ENCODE data around the gene DERL3. TPM values are rescaled to one million over a fixed set of nuclear protein-coding genes. Genes with fewer than 3 reads are reported as not detected.
A peak's percentile ranks its signal among the peaks of the same experiment; 100 is the strongest.
"Not testable (repeated sequence)": the region's sequence is repeated elsewhere in the genome, so short reads cannot be mapped to it uniquely, and the experiment has no call there.

DERL3 gene
- not detected in 2 replicates for total RNA-seq (2014; rRNA removed; shearing (Covaris generic))

GRCh38 chr22:23838681-23839468 is at the start of gene DERL3:
DERL3 (minus strand) TSS chr22:23839006; CDS start chr22:23838987, 19 bp downstream.
- in situ Hi-C loops (cut with HindIII; ENCODE audit: low sequenced_read_pairs), result no loop called here
- DNase-seq (ENCODE audit: low spot score), result peak; percentile 96

DNA sequence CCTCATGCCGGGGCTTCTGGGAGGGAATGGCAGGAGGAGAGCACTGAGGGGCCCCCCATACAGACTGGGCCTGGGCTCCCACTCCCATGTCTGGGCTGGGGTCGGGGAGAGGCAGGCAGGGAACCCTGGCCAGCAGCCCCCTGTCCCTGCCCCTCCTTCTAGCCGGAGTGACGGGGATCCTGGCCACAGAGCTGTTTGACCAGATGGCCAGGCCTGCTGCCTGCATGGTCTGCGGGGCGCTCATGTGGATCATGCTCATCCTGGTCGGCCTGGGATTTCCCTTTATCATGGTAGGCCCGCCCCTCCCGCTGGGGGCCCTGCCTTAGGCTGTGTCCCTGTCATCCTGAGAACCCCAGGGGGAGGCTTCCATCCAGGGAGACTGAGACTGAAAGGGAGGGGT is 45.3 kb upstream of the DERL3 start:
- in situ Hi-C loops (cut with HindIII; ENCODE audit: low sequenced_read_pairs), result no loop called here
- DNase-seq (ENCODE audit: low spot score), result peak; percentile 73

DNA sequence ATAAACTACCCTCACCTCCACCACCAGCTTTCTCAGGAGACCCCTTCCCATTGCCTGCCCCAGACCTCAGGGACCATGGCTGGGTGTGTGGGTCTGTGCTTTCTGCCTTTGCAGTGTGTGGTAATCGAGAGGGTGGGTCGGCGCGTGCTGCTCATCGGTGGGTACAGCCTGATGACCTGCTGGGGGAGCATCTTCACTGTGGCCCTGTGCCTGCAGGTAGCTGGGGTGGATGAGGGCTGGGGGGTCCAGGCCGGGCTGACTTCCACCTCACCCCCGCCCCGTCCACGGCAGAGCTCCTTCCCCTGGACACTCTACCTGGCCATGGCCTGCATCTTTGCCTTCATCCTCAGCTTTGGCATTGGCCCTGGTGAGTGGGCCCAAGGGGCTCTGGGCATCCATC is 44.9 kb upstream of the DERL3 start:
- in situ Hi-C loops (cut with HindIII; ENCODE audit: low sequenced_read_pairs), result no loop called here
- DNase-seq (ENCODE audit: low spot score), result no peak

DNA sequence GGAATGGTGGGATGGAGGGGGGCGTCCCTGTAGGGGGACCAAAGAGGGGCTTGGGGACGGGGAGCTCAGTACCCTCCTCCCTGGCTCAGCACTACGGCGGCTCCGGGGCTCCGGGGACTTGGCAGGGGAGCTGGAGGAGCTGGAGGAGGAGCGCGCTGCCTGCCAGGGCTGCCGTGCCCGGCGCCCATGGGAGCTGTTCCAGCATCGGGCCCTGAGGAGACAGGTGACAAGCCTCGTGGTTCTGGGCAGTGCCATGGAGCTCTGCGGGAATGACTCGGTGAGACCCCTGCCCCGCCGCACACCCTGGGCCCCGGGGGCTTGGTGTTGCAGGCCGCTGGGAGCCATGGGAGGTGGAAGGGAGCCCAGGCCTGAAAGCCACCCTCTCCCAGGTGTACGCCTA is 43.6 kb upstream of the DERL3 start:
- in situ Hi-C loops (cut with HindIII; ENCODE audit: low sequenced_read_pairs), result no loop called here

DNA sequence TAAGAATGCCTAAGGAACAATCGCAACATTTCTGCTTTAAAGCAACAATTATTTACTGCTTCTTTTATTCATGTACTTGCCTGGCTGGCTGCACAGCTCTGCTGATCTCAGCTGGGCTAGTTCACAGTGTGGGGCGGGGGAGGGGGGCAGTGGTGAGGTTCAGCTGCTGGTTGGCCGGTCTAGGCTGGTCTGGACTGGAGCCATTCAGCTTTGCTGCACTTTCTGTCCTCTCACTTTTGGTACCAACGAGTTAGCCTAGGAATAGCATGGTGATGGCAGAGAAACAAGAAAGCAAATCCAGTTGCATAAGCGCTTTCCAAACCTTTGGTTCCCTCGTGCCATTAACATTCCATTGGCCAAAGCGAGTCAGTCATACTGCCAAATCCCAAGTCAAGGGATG is 39.4 kb upstream of the DERL3 start:
- in situ Hi-C loops (cut with HindIII; ENCODE audit: low sequenced_read_pairs), result no loop called here
- no peak for DNase-seq (ENCODE audit: low spot score)

More for the DNA sequence above, 43.6 kb upstream of the DERL3 start:
- peak; percentile 50 for DNase-seq (ENCODE audit: low spot score)

DNA sequence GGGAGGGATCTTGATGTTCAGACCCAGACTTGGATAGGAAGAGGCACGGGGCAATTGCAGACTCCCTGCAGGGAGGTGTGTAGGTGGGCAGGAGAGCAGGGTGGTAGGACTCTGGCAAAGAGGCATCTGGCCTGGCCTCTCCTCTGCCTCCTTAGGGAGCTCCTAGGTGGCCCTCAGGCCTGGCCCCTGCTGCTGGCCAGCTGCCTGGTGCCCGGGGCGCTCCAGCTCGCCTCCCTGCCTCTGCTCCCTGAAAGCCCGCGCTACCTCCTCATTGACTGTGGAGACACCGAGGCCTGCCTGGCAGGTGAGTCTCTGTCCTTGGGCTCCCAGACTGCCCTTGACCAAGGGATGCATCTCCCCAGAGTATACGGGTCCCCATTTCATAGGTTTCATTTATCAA is 38.8 kb upstream of the DERL3 start:
- in situ Hi-C loops (cut with HindIII; ENCODE audit: low sequenced_read_pairs), result no loop called here

GRCh38 chr22:23875801-23876200 is 37.0 kb upstream of the DERL3 start:
- in situ Hi-C loops (cut with HindIII; ENCODE audit: low sequenced_read_pairs), result no loop called here

More for the DNA sequence above, 38.8 kb upstream of the DERL3 start:
- no peak for DNase-seq (ENCODE audit: low spot score)

DNA sequence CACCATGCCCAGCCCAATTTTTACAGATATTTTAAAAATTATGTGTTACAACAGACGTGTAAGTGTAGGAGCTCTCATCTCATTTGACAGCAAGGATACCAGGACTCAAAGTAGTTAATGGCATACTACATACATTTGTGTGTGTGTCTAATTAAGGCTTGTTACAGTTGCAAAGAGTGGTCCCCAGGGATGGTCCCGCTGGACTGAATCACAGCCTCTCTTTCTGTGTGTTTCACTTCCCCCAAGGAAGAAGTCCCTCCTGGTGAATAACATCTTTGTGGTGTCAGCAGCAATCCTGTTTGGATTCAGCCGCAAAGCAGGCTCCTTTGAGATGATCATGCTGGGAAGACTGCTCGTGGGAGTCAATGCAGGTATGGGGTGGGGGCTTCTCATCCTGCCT is 36.1 kb upstream of the DERL3 start:
- DNase-seq (ENCODE audit: low spot score), result no peak
- in situ Hi-C loops (cut with HindIII; ENCODE audit: low sequenced_read_pairs), result no loop called here

More at GRCh38 chr22:23875801-23876200, 37.0 kb upstream of the DERL3 start:
- DNase-seq (ENCODE audit: low spot score), result no peak

DNA sequence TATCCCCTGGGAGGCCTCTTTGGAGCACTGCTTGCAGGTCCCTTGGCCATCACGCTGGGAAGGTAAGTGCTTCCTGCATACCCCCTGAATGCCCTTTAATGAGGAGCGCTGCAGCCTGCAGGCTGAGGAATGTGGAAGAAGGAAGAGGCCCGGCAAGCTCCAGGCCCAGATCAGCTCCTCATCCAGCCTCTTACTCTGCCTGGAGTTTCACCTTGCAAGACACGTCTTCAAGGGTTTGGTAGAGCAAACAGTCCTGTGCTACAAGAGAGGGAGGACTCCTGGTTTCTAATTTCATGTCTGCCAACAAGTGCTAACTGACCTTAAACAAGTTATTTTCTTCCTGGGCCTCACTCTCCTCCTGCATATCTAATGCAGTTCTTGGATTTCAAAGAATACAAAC is 29.8 kb upstream of the DERL3 start:
- in situ Hi-C loops (cut with HindIII; ENCODE audit: low sequenced_read_pairs), result no loop called here
- no peak for DNase-seq (ENCODE audit: low spot score)

DNA sequence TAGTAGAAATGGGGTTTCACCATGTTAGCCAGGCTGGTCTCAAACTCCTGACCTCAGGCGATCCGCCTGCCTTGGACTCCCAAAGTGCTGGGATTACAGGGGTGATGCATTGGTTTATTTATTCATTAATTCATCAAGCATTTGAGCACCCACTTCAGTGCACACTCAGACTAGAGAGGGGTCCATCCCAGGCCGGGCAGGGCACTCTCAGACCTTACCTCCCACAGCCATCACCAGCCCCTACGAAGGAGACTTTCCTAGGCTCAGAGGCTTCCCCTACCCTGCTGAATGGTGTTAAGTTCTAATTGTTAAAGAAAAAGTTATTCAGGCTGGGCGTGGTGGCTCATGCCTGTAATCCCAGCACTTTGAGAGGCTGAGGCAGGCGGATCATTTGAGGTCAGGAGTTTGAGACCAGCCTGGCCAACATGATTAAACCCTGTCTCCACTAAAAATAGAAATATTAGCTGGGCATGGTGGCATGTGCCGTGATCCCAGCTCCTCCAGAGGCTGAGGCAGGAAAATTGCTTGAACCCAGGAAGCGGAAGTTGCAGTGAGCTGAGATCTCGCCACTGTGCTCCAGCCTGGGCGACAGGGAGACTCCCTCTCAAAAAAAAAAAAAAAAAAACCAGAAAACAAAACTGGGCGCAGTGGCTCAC is 25.8 kb upstream of the DERL3 start:
- in situ Hi-C loops (cut with HindIII; ENCODE audit: low sequenced_read_pairs), result not testable (repeated sequence)

DNA sequence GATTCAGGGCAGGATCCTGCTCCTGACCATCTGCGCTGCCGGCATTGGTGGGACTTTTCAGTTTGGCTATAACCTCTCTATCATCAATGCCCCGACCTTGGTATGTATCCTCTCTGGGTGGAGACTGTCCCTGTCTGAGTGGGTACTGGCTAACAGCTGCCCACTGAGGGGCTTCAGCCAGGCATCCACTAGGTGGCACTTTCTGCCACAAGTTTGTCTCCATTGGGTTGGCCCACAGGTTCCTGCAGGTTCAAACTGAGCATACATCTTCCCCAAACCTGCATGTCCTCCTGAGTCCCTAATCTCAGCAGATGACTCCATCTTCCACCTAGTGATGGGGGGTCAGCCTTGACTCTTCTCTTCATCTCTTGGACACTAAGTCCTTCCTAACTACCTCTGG is 23.3 kb upstream of the DERL3 start:
- DNase-seq (ENCODE audit: low spot score), result no peak
- in situ Hi-C loops (cut with HindIII; ENCODE audit: low sequenced_read_pairs), result no loop called here

More for the DNA sequence above, 25.8 kb upstream of the DERL3 start:
- DNase-seq (ENCODE audit: low spot score), result not testable (repeated sequence)

- in situ Hi-C loops (cut with HindIII; ENCODE audit: low sequenced_read_pairs), result not testable (repeated sequence)
These were observed 21.4 kb upstream of the DERL3 start for GRCh38 chr22:23860187-23860586.

GRCh38 chr22:23859201-23859600 is 20.4 kb upstream of the DERL3 start:
- no peak for DNase-seq (ENCODE audit: low spot score)
- in situ Hi-C loops (cut with HindIII; ENCODE audit: low sequenced_read_pairs), result no loop called here

More at GRCh38 chr22:23860187-23860586, 21.4 kb upstream of the DERL3 start:
- DNase-seq (ENCODE audit: low spot score), result not testable (repeated sequence)

DNA sequence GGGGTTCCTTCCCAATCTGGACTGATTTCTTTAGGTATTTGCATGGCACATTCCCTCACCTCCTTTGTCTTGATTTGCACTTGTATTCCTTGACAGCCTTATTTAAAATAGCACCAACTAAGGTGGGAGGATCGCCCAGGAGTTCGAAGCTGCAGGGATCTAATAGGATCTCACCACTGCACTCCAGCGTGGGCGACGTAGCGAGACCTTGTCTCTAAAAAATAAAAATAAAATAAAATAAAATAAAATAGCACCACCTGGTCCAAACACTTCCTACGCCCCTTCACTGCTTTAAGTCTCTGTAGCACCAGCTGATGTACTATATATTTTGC is 19.6 kb upstream of the DERL3 start:
- in situ Hi-C loops (cut with HindIII; ENCODE audit: low sequenced_read_pairs), result no loop called here
- DNase-seq (ENCODE audit: low spot score), result no peak

- peak; percentile 95 for DNase-seq (ENCODE audit: low spot score)
- in situ Hi-C loops (cut with HindIII; ENCODE audit: low sequenced_read_pairs), result no loop called here
These were observed 19.0 kb upstream of the DERL3 start, which contains the start of gene SLC2A11 for GRCh38 chr22:23857606-23858483. SLC2A11 (plus strand) TSS chr22:23857875; CDS start chr22:23858000, 125 bp downstream.

- in situ Hi-C loops (cut with HindIII; ENCODE audit: low sequenced_read_pairs), result no loop called here
- DNase-seq (ENCODE audit: low spot score), result peak; percentile 74
These were observed 18.2 kb upstream of the DERL3 start for GRCh38 chr22:23856721-23857605.

DNA sequence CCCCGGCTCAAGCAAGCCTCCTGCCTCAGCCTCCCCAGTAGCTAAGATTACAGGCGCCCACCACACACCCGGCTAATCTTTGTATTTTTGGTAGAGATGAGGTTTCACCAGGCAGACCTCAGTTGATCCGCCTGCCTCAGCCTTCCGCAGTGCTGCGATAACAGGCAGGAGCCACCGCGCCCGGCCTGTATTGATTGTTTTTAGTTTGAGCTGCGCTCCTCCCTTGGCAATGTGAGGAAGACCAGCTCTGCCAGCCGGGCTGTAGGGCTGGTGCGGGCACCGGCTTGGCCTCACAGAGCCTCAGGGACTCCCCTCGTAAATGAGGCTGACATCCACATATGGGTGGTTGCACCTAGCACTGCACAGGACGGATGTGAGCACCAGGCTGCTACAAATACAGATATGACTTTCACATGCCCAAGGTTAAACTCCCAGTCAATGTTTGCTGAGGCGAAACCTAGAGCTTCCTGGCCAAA is 11.4 kb upstream of the DERL3 start:
- no peak for DNase-seq (ENCODE audit: low spot score)
- in situ Hi-C loops (cut with HindIII; ENCODE audit: low sequenced_read_pairs), result no loop called here
